Esophagus muscularis mucosa (tissue), 4 donors: ENCODE data around the gene CHST12.

ENCODE experiments used
- CTCF ChIP-seq, 3 experiments: fragments of 200-600 bp in 2 of 3; fragments of 450-650 bp in 1 of 3; sonication (generic) in 2 of 3; IDR thresholded peaks; one replicate each; pipeline ENCODE4 v1.5.1; 2017 to 2019; ENCODE audit warnings: antibody characterized with exemption in 3 of 3, mild to moderate bottlenecking in 2 of 3, moderate library complexity in 1 of 3
- EP300 ChIP-seq: sonication (generic); formaldehyde crosslinking; IDR thresholded peaks from one replicate; pipeline ENCODE4 v1.6.1; 2017; ENCODE audit warnings: antibody characterized with exemption
- POLR2A ChIP-seq: fragments of 450-650 bp; IDR thresholded peaks from one replicate; pipeline ENCODE4 v1.6.1; 2017; ENCODE audit warnings: antibody characterized with exemption, moderate library complexity, mild to moderate bottlenecking, low read depth
- POLR2AphosphoS5 ChIP-seq, 2 donors: sonication (generic); formaldehyde crosslinking; IDR thresholded peaks; one replicate each; pipeline ENCODE4 v1.6.1; 2017; ENCODE audit warnings: antibody characterized with exemption in 2 of 2

- TF ChIP-seq POLR2AphosphoS5 (IDR thresholded peaks at IDR 0.05) (no peak), CTCF (IDR thresholded peaks at IDR 0.05) (no peak), POLR2A (no peak), EP300 (no peak)
These were observed 33.1 kb downstream of the CHST12 start for GRCh38 chr7:2436341-2437104.
